Stimulated activated CD4-positive, alpha-beta T cell treated with anti-CD3 and anti-CD28 coated beads, Interleukin-2, amount 100 ng/mL, for 24 hours (primary cell): ENCODE results near the gene SELENOF.
A peak's percentile ranks its signal among the peaks of the same experiment; 100 is the strongest.
"Not testable (repeated sequence)": the region's sequence is repeated elsewhere in the genome, so short reads cannot be mapped to it uniquely, and the experiment has no call there.

Experiments used
- DNase-seq, 2 donors: peaks; one replicate each; pipeline ENCODE4 v3.0.0-alpha.2; 2020

The SELENOF gene

GRCh38 chr1:86854352-86854751 lies 59.6 kb downstream of the SELENOF start:
- DNase-seq = no peak

DNA sequence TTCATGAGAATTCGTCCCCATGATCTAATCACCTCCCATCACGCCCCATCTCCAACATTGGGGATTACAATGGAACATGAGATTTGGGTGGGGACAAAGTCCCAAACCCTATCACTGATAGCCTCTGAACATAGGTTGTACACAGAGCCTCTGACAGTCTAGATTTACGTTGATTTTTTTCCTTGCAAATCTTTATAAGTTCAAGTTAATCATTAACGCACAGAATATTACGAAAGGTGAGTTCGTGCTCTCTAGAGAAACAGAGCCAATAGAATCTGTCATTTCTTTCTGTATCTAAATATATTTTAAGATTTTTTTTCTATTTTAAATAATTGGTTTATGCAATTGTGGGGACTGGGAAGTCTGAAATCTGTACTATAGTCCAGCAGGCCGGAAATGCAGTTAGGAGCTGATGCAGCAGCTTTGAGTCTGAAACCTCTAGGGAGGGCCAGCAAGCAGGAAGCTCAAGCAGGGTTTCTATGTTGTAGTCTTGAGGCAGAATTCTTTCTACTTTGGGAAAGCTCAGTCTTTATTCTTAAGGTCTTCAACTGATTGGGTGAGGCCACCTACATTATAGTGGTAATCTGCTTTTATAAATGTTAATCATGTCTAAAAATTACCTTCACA lies 61.0 kb downstream of the SELENOF start:
- DNase-seq = no peak

DNA sequence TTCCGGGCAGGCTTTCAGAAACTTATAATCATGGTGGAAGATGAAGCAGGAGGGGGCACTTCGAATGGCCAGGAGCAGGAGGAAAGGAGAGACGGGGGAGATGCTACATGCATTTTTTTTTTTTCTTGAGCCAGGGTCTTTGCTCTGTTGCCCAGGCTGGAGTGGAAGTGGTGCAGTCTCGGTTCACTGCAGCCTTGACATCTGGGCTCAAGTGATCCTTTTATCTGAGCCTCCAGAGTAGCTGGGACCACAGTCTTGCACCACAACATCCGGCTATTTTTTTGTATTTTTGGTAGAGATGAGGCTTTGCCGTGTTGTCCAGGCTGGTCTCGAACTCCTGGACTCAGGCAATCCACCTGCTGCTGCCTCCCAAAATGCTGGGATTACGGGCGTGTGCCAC lies 61.6 kb downstream of the SELENOF start:
- DNase-seq = no peak

GRCh38 chr1:86849756-86850155 lies 64.2 kb downstream of the SELENOF start:
- no peak for DNase-seq

DNA sequence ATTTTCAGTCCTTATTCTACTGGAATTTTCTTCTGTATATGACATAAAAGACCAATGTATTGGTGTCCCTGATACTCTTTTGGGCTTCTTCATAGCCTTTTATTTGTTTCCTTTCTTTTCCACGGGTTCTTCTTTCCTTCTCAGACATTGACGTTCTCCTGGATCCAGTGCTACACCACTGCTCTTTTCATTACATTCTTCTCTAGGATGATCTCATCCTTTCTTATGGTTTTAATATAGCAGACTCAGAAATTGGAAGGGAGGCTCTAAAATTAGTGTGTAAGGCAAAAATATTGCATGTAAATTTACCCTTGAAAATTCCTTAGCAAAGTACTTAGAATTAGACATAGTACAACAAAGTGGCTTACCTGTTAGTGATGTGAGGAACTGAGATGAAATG lies 65.3 kb downstream of the SELENOF start:
- no peak for DNase-seq

DNA sequence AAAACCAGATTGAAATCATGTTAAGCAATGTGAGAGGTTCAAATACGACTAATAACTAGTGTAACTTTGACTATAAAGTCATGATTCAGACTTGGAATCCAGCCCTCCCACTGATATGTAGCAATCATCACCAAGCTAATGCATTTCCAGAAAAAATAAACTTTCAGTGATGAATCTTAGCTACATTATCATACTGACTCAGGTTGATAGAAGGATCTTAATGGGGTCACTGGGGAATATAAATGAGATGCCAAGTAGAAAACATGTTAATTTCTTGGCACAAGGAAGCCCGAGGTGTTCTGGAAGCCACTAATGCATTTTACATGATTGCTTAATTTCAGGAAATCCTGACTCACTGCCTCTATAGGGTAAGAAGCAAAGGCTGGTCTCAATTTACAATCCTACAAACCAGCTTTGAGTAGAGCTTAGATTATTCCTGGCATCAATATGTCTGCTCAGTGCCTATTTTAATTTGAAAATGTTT lies 67.7 kb downstream of the SELENOF start:
- DNase-seq = no peak

DNA sequence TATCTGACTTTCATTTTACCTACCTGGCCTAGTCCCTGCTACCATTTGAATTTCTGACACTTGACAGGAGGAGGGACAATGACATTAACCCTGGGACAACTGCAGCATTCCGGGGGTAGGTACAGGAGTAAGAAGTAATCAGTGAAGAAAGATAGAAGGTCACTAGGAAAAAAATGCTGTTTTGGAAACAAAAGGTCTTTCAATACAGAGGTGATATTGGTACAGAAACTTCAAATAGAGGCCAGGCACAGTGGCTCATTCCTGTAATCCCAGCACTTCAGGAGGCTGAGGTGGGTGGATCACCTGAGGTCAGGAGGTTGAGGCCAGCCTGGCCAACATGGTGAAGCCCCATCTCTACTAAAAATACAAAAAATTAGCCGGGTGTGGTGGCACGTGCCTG lies 68.4 kb downstream of the SELENOF start:
- DNase-seq = no peak

DNA sequence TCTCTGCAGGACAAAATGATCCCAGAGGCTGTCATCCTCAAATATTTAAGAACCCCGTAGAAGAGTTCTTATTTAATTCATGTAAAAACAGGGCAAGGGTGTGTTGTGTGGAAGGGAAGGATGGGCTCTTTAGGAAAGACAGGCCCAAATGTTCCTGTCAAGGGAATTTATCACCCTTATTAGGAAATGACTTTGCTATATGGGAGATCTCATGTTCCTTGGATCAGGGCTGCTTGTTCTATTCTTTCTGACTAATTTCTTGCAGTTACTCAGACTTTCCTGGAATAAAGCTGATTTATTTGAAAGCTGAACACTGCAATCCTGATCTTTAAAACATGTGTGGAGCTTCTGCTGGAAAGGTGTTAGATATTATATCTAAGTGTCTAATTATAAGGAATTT lies 72.8 kb downstream of the SELENOF start:
- DNase-seq = no peak

DNA sequence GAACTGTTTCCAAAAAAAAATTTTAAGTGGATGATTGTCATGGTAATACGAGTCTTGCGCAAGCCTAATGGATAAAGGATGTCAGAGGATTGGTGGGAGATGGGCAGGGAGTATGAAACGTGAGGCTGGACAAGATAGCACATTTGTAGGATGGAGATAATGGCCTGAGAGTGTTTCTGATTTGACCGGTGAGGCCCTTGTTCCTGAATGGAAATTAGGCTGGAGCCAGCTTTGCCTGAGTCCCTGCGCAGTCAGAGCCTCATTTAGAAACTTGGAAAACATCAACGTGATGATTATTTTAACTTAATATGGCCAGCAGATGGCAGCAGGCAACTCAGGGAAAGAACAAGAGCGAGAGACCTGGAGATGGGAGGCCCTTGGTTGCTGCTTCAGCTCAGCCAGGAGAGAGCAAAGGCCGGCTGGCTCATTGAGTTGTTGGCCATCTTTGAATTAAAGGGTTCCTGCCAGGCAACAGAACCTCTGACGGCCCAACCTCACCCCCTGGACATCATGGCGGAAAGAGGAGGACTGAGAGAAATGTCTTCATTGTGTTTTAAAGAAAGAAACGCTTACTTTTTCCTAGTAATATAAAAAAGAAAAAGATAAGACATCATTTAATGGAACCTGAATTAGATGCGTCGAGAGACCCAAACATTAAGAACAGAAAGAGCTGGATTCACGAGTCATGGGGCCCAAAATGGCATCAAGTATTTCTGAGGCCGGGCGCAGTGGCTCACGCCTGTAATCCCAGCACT lies 80.3 kb downstream of the SELENOF start:
- DNase-seq = peak; percentile 48 to 58

DNA sequence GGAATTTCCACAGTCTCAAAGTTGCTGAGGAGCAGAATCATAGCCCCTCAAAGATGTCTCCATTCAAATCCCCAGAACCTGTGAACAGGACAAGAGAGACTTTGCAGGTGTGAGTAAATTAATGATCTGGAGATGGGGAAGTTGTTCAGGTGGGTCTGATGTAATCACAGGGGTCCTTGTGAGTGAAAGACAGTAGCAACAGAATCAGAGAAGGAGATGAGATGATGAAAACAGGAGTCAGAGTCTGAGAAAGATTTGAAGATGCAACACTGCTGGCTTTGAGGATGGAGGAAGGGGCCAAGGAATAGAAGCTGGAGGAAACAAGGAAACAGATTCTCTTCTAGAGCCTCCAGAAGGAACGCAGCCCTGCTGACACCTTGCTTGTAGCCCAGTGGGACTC lies 81.5 kb downstream of the SELENOF start:
- DNase-seq = no peak

GRCh38 chr1:86829321-86829720 lies 84.6 kb downstream of the SELENOF start:
- DNase-seq = no peak

- no peak for DNase-seq
Measured at GRCh38 chr1:86828024-86828423, 85.9 kb downstream of the SELENOF start.

GRCh38 chr1:86826856-86827255 lies 87.1 kb downstream of the SELENOF start:
- no peak for DNase-seq

DNA sequence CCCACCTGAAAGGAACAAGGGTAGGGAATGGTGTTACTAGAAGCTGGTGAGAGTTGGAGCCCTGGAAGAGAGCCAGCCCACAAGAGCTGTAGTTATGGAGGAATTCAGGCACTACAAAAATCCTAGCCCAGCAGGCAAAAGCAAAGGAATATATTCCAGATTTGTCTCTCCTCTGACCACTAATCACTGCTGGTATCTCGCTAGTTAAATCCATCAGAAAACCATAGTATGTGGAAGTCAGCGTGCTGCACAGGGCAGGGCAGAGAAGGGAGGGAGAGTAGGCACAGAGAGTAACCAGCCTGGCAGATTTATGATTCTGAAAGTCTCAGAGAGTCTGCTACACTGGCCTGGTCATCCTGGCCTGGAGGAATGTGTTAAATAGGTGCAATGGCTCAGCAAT lies 88.6 kb downstream of the SELENOF start:
- no peak for DNase-seq

GRCh38 chr1:86823821-86824500 lies 90.0 kb downstream of the SELENOF start:
- DNase-seq = no peak

- DNase-seq = no peak
Measured at GRCh38 chr1:86823386-86823785, 90.5 kb downstream of the SELENOF start.

DNA sequence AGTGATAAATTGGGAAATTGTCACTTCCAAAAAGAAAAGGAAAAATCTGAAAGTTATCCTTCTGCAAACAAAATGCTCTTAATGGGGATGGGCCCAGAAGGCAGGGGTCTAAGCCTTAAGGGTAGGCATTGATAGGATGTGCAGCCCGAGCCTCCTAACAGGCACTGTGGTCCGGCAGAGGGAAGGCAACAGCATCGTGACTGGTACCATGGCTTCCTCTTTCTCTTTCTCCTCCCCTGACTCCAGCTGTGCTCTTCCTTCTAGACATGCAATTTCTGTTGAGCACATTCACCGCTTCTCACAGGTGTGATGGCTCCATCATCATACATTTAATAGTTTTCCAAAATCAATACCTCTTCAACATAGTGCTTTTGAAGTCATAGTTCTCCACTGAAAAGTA lies 91.5 kb downstream of the SELENOF start:
- DNase-seq = no peak

DNA sequence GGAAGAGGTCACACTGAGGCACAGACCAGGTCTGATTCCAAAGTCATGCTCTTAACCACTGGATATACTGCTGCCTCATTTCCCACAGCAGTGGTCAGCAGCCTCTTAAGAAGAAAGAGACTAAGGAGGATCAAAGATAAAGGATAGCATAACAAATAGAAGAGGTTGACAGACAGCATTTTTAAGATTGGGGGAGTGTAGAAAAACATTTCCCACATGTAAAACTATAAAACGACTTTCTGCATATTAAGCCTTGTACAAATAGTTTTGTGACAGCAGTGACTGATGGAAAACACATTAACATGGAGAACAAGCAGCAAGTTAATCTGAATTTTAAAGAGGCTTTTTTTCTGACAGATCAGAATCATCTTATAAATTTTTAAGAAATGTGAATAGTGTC lies 92.0 kb downstream of the SELENOF start:
- DNase-seq = no peak

GRCh38 chr1:86819970-86820369 lies 94.0 kb downstream of the SELENOF start:
- not testable (repeated sequence) for DNase-seq

- not testable (repeated sequence) for DNase-seq
Measured at GRCh38 chr1:86817246-86817826, 96.6 kb downstream of the SELENOF start.

- DNase-seq = not testable (repeated sequence)
Measured at GRCh38 chr1:86814118-86814517, 99.8 kb downstream of the SELENOF start.
